HG03139 (cell line): ENCODE results near the gene CSKMT.
"Not testable (repeated sequence)": the region's sequence is repeated elsewhere in the genome, so short reads cannot be mapped to it uniquely, and the experiment has no call there.

Experiments
- ATAC-seq: cut with Tn5 transposase; IDR thresholded peaks from one replicate; pipeline ENCODE4 v1.9.1; 2021; ENCODE audit not compliant: unreplicated experiment

The CSKMT gene

DNA sequence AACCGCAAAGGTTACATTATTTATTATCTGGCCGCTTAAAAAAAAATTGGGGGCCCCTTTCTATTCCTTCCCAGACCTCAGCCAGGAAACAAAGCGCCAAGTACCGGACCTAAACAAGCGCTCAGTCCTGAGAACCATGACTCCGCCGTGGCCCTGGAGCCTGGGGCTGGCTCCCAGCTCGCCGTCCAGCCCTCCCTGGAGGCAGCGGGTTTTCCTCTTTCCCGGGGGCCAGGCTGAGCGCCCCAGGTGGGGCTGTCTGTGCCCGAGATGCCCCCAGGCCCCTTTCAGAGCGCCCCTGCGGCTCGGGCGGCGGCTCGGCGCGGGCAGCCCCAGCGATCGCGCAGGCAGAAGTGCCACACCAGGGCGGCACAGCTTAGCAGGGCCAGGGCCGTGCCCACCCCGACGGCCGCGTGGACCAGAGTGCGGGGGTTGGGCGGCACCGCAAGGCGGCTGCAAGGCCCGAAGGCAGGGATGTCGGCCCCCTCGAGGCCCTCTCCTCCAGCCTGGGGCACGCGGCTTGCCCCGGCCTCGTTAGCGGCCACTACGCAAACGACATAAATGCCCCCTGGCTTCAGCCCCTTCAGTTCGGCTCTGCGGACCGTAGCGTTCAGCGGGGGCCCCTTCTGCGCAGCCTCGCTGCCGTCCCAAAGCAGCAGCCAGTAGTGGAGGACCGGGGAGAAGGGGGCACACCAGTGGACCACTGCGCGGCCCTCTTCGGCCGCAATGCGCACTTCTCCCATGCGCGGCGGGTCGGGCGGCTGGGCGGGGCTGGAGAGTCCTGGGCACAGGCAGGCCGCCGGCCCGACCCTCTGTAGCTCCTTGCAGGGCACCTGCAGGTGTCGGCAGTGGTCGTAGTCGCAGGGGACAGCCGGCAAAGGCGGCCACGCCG lies 22.6 kb downstream of the CSKMT start:
- no peak for ATAC-seq

DNA sequence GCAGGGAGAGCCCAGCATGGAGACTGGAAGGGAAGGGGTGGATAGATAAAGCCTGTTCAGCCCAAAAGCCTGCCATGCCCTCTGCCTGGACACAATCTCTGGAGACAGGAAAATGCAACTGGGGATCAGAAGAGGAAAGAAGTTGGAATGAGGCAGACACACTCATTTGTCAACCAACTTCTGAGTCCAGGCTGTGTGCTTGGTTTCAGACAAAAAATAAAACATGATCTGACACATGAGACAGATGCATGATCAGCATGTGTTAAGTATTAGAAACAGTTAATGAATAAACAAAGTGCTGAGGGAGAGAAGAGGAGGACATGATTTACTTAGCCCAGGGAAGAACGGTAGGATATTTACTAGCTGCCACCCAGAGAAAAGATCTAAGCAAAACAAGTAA lies 23.4 kb downstream of the CSKMT start:
- ATAC-seq = no peak

DNA sequence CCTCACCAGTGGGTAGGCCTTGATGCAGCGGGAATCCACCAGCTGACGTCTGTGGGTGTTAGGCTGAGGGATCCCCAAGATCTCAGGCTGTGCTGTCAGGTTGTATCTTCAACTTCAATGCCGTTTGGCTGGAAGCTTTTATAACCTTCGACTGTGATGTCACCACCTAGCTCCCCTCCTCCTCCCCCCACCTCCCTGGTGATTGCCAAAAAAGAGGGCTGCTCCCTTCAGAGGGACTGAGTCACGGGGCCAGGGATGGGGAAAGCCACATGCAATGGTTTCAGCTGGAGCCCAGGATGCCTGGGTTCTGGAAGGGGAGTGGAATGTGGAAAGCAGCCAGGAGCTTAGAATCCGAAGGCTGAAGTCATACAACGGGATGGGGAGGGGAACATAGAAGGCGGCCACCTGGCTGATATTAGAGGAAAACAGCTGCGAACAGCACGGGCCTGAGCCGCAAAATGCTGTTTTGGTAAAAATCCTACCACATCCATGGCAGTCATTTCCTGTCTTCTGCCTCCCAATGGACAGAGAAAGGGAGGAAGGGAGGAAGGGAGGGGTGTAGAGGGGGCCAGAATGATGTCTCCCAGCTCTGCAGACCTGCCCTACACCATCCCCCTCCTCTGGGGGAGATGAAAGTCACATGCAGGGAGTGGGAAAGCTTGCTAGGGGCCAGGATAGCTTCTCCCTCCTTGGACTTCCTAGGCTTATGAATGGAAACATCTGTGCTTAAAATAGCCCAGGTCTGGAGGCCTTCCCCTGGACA lies 24.5 kb downstream of the CSKMT start, which contains the start of gene LRRN4CL:
TSS of gene LRRN4CL (minus strand) at position 110 of the 763 bp plus-strand sequence. CDS start 1,022 bp downstream, outside the sequence.
- no peak for ATAC-seq

DNA sequence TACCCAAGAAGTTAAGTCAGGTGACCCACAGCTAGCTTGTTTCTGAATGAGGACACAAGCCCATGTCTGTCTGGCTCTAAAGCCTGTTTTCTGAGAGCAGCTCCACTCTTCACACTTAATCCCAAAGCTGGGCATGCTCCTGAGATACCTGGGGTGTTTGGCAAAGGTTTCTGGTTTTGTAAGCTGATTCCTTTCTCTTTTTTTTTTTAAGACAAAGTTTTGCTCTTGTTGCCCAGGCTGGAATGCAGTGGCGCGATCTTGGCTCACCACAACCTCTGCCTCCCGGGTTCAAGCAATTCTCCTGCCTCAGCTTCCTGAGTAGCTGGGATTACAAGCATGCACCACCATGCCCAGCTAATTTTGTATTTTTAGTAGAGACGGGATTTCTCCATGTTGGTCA lies 28.5 kb downstream of the CSKMT start:
- not testable (repeated sequence) for ATAC-seq

DNA sequence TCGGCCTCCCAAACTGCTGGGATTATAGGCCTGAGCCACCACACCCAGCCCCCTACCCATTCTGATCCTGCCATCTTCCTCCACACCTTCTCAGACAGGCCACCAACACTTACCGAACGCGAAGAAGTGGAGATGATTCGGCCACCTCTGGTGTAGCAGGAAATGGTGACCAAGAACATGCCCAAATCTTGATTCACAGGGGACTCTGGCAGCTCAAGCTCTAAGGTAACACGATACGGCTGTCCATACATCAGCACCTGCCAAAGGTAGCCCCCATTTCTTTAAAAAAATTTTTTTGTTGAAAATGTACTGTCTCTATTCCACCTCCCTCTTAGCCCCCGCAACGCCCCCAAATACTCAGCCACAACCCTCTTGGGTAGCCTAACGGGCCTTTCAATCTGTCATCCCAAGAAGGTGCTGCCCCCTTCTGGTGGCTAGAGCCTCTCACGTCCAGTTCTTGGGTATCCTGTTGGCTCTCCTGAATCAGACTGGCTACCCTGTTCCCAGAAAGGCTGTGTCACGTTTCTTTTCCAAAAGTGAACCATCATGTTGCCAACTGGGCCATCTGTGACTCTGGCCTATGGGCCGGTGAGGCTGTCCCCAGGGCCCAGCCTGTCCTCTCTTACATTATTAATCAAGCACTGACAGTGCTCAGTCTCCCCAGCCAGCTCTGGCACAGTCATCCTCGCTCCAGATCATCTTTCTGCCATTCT lies 29.5 kb downstream of the CSKMT start:
- no peak for ATAC-seq

DNA sequence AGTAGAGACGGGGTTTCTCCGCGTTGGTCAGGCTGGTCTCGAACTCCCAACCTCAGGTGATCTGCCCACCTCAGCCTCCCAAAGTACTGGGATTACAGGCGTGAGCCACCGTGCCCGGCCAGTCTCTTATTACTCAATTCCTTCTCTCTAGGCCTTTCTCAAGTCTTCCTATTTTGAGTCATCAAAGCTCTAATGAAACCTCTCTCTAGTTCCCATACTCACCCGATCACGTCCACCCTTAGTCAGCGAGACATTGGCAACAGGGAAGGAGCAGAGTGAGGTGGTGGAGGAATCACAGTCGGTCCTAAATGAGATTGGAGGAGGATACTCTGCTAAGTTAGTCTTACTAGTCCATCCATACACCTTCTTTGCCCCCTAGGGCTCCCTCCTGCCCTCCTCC lies 37.1 kb downstream of the CSKMT start:
- ATAC-seq = no peak

DNA sequence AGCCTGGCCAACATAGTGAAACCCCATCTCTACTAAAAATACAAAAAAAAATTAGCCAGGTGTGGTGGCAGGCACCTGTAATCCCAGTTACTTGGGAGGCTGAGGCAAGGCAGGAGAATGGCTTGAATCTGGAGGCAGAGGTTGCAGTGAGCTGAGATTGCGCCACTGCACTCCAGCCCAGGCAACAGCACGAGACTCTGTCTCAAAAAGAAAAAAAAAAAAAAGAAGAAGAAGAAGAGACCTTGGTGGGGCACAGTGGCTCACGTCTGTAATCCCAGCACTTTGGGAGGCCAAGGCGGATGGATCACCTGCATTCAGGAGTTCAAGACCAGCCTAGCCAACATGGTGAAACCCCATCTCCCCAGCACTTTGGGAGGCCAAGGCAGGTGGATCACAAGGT lies 38.8 kb downstream of the CSKMT start:
- ATAC-seq = not testable (repeated sequence)

DNA sequence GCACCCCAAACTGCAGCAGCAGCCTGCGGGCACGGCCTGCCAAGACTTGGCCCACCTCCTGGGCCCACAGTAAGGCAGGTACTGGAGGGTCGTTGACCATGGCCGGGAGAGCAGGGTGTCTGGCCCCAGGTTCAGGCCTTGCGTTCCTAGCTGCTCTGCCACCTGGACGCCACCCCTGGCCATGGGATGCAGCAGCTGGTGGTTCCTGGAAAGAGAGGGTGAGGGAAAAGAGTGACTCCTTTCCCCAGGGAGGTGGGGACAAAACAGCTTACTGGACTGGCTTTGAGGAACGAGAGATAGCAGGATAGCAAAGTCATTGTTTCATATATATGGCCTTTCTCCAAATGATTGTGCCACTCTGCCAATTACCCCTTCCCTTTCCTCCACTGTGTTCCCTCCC lies 40.3 kb downstream of the CSKMT start:
- ATAC-seq = no peak

DNA sequence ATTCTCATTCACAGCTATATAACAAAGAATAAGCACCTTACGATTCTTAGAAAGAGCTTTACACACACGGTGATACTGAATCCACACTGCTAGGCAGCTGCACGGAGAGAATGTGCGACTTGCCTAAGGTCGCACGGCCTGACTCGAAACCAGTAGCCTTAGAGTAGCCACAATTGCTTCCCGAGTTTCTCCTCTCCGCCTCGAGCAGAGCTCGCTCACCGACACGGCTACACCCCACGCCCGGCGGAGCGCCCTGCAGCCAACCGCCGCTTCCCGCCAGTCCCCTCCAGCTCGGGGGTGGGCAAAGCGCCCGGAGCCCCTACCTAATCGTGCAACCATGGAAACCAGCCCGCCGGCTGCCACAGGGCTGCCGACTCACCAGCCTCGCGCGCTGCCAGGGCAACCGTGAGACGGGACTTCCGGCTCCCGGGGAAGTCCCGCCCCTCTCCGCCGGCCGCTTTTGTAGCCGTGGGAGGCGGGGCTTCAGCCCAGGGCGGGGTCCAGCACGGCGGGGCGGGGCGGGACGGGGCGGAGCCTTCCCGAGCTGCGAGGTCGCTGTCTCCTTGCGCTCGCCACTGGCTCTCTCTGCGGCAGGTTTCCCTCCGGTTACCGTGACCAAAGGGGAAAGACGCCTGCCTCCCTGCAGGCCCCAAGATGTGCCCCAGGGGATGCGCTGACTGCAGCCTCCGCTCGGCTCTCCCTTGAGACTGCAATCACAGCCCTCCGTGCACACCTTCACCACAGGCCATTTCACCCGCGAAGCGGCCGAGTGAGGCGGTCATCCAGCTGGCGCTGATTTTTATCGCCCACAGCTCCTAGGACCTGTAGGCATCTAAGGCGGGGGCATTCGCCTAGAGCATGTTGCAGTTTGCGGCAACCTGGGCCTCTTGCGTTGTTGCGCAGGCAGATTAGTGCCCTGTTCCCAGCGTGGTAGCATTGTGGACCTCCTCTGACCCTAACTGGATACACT lies 41.1 kb downstream of the CSKMT start:
- peak; percentile 57 for ATAC-seq

DNA sequence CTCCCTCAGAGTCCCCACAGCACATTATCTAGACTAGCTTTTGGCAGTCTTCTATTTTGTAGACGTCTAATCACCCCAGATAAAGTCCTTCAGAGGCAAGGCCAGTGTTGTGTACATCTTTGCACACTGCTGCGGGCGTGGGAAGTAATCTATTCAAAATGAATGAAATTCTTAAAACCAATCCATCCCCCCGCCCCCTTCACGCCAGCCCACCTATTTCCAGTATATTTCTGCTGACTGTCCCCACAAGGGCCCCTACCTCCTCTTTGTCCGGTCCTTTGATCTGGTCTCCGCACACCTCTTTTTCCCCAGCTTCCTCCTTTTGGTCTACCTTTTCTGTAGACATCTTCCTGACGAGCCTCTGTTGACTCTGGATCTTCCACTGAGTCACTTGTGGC lies 41.7 kb downstream of the CSKMT start:
- no peak for ATAC-seq

DNA sequence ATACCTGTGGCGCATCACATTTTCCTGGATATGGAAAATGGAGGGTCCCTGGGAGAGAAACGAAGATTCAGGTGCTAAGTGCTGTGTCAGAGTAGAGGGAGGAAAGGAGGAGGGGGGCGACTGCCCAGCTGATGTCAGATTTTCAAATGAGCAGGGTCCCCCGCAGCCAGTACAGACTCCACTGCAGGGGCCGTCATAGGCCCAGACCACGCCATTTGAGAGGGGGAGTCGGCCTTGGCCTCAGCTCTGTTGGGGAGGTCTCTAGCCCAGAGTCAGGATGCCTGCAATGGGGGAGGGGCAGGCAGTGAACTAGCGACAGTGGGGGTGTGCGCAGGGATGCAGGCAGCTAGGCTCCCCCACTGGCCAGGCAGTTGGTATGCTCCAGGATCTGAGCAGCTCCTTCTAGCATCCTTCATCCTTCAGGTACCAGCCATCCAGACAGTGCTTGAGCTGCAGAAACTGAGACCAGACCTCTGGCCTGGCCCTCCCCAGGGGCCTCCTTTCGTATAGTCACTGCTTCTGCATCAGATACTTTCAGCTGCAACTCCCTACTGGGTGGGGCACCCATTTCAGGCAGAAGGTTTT lies 42.3 kb downstream of the CSKMT start, which contains the start of the genes BSCL2 and GNG3:
TSS of gene BSCL2 (minus strand) at position 148 of the 585 bp plus-strand sequence. CDS start 229 bp downstream, outside the sequence.
TSS of gene GNG3 (plus strand) at position 400 of the 585 bp plus-strand sequence. CDS start 620 bp downstream, outside the sequence.
- ATAC-seq = no peak

DNA sequence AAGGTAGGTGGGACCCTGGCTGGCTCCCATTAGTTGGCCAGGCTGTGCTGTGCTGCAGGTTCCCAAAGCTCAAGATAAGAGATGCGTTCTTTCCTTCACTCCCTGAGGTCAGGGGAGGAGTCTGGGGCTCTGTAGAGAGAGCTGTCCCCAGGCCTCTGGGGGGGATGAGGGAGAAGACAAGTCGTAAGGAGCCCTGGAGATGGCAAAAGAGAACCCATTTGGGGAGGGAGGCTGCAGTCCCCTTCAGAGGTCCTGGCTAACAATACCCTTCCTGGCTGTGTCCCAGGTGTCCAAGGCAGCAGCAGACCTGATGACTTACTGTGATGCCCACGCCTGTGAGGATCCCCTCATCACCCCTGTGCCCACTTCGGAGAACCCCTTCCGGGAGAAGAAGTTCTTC lies 43.3 kb downstream of the CSKMT start:
- ATAC-seq = no peak

DNA sequence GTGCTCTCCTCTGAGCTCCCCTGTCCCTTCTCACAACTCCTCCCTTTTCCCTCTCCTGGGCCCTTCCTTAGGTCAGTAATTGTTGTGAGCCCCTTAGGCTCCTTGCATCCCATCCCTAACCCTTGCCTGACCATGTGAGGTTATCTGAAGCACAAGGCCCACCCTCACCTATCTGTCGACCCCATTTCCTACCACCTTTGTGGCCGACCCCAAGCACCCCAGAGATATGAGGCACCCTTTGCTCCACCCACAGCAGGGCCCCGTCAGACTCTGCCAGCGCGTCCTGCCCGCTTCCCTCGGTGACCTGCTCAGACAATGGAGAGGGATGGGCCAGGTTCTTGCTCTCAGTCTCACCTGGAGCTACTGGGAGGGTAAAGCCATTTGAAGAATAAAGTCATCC lies 43.7 kb downstream of the CSKMT start:
- no peak for ATAC-seq

DNA sequence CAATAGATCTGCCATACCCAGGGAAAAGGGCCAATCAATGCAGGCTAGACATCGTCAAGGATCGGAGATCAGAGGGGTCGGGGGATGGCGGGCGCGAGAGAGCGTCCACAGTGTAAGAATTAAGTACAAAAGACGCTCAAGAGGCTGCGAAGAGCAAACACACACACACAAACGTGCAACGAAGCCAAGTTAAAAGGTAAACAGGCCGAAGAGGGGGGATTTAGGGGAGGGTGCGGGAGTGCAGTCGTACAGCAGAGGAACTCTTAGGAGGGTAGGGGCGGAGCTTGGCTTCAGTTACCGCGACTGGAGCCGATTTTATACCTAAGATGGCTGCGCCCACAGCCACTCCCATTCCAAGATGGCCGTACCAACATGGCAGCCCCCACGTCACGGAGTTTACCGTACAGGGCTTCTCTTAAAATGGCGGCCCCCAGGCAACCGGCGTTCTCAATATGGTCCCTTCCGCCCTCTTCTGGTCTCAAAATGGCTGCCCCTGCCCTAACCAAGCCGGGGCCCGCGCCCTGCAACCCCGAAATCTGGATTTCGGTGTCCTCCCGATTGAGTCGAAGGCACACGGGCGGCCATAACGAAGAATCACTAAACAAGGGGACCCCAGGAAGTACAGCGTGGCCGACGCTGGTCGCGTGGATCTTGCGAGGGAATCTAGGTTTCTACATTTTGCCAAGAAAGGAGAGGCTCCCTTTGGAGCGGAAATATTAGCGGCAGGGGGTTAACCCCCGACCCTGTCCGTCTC lies 44.3 kb downstream of the CSKMT start:
- peak; percentile 57 for ATAC-seq

DNA sequence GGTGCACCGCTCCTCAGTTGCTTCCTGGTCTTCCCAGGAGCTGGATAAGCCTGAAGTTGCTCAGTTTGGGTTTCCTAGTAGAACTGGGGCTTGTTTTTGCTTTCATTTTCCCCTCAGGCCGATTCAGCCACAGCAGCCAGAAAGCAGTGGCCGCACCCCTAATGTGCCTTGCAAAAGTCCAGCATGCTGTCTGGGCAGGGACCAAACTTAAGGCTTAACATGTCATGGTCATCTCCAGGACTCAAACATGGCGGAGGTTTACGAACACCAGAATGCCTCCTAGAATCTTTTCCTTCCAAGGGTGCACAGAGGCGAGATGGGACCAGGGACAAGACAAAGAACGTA lies 44.9 kb downstream of the CSKMT start:
- ATAC-seq = no peak

DNA sequence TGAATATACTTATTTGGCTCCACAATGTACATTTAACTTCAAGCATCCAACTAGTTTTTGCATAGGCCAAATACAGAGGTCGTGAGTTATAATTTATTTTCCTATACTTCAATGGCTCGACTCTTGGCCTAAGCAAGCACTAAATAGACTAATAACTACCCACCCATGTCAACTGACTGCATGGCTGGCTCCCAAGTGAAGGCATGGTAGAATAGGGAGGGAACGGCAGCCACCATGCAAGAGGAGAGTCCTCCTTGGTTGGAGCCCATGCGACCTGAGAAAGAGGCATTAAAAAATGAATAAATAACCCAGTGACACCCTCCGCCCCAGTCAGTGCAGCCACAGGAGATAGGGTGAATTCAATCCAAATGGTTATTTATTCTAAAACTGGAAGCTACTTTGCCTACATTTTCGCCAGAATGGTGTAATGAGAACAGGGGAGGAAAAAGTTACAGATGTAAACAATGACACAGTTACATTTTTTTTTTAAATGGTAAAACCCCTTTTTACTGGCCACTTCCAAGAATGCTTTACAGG lies 47.2 kb downstream of the CSKMT start:
- no peak for ATAC-seq

DNA sequence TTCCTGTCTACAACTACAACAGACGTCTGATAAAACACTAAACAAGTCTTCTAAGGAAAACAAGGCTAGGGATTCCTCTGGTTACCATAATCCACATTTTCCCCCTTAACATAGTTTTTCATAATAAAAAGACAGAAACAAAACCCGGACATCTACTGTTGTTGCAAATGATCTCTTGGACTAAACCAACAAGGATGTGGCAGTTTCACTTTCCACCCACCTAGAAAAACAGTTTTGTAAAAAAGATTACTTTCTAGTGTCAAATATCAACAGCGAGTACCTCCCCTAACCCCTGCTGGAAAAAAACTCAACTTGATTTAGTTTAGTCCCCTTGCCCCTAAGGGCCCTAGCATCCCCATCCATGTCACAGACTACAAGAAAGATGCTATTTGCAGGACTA lies 47.7 kb downstream of the CSKMT start:
- no peak for ATAC-seq

DNA sequence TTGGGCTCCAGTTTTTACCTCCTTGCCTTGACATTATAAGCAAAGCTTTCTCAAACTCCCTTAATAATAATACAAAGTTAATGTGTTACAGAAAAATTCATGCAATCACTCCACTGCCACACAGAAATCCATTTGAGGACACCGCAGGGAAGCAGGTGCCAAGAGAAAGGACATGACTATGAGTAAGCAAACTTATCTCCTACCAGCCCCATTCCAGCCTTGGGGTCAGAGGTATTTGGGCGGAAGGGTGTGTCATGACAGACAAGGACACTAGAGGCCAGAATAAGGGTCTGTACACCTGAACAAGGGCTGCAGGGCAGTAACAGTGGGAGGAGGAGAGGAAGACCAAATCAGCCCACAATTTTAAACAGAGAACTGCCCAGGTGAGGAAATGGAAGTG lies 48.2 kb downstream of the CSKMT start:
- no peak for ATAC-seq
